ENCODE measurements around the gene SIRPA.

The SIRPA gene

GRCh38 chr20:1901704-1902103 is 6.5 kb downstream of the SIRPA start:
- Histone ChIP-seq H3K27me3 (ENCODE audit: insufficient read depth, poor library complexity, severe bottlenecking) (no peaks in the 10 kb centered on the region), H3K27ac (replicated peaks) (no peak overlapping the region), H3K4me3 (replicated peaks; ENCODE audit: insufficient read depth, low read length) (no peak overlapping the region)
- no peak for DNase-seq (ENCODE audit: low read depth in 1 of 2, low spot score in 1 of 2)
- no peak for TF ChIP-seq GABPA (IDR thresholded peaks at IDR 0.05; ENCODE audit: low read depth)
- no peak for TF ChIP-seq REST (IDR thresholded peaks at IDR 0.05; ENCODE audit: insufficient replicate concordance, low read depth)
- TF ChIP-seq SPI1 (IDR thresholded peaks at IDR 0.05; ENCODE audit: borderline replicate concordance, low read depth): no peak
- no peak for TF ChIP-seq POLR2AphosphoS5 (IDR thresholded peaks at IDR 0.05; ENCODE audit: low read depth)
- no peak for TF ChIP-seq CTCF (IDR thresholded peaks at IDR 0.05; ENCODE audit: insufficient read depth, low read length)

- TF ChIP-seq GABPA (IDR thresholded peaks at IDR 0.05; ENCODE audit: low read depth): no peak
- TF ChIP-seq CTCF (IDR thresholded peaks at IDR 0.05; ENCODE audit: insufficient read depth, low read length): no peak
- no peak for TF ChIP-seq SPI1 (IDR thresholded peaks at IDR 0.05; ENCODE audit: borderline replicate concordance, low read depth)
- no peak for TF ChIP-seq POLR2AphosphoS5 (IDR thresholded peaks at IDR 0.05; ENCODE audit: low read depth)
- TF ChIP-seq REST (IDR thresholded peaks at IDR 0.05; ENCODE audit: insufficient replicate concordance, low read depth): no peak
- H3K4me3 ChIP-seq (replicated peaks; ENCODE audit: insufficient read depth, low read length): no peak overlapping the region
- H3K27me3 ChIP-seq (ENCODE audit: insufficient read depth, poor library complexity, severe bottlenecking): no peaks in the 10 kb centered on the region
- no peak overlapping the region for H3K27ac ChIP-seq (replicated peaks)
- DNase-seq (ENCODE audit: low read depth in 1 of 2, low spot score in 1 of 2): no peak
Measured at GRCh38 chr20:1902188-1902587, 7.0 kb downstream of the SIRPA start.

GRCh38 chr20:1904135-1904534 is 8.9 kb downstream of the SIRPA start:
- H3K27ac ChIP-seq (replicated peaks): no peak overlapping the region
- DNase-seq (ENCODE audit: low read depth in 1 of 2, low spot score in 1 of 2): no peak
- H3K4me3 ChIP-seq (replicated peaks; ENCODE audit: insufficient read depth, low read length): no peak overlapping the region
- no peaks in the 10 kb centered on the region for H3K27me3 ChIP-seq (ENCODE audit: insufficient read depth, poor library complexity, severe bottlenecking)
- TF ChIP-seq GABPA (IDR thresholded peaks at IDR 0.05; ENCODE audit: low read depth) (no peak), SPI1 (IDR thresholded peaks at IDR 0.05; ENCODE audit: borderline replicate concordance, low read depth) (no peak), CTCF (IDR thresholded peaks at IDR 0.05; ENCODE audit: insufficient read depth, low read length) (no peak), POLR2AphosphoS5 (IDR thresholded peaks at IDR 0.05; ENCODE audit: low read depth) (no peak), REST (IDR thresholded peaks at IDR 0.05; ENCODE audit: insufficient replicate concordance, low read depth) (no peak)

Measured in HL-60 (cell line).